H1 (cell line): ENCODE data around the gene CCDC12.

ENCODE experiments used
- EZH2 ChIP-seq: fragments of 200-600 bp; sonication (generic); IDR thresholded peaks from 2 replicates; pipeline ENCODE4 v1.7.1; 2012; ENCODE audit warnings: low read depth, mild to moderate bottlenecking, moderate library complexity, low read length, inconsistent platforms; ENCODE audit not compliant: severe bottlenecking
- TF ChIP-seq, protein P1 (sequence below), 3 experiments: IDR thresholded peaks; 1 replicate in 2 of 3; 2 replicates in 1 of 3; pipeline versions ENCODE4 v1.5.1 to v1.6.1; 2011; ENCODE audit warnings: low read length in 3 of 3, mild to moderate bottlenecking in 3 of 3, inconsistent platforms in 2 of 3, low read depth in 1 of 3, moderate library complexity in 1 of 3; ENCODE audit not compliant: insufficient read depth in 1 of 3; ENCODE audit errors: control extremely low read depth in 1 of 3

DNA sequence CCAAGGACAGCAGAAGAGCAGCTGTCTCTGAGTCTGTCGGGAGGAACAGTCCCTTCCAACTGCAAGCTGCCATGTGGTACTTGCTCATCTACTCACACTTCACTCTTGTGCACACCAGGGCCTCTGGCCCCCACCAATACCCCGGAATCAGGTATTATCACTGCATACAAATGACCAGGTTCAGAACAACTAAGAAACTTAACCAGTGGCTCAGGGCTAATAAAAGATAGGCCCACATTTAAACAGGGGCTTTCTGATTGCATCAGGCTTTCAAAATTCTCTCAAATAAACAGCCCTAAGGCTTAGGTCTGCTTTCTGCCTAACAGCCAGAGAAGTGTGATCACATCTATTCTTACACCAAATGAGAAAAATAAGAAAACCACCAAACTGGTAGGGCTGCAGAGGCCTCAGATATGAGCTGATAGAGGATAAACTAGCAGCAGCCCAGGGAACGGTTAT lies 20.7 kb downstream of the CCDC12 start:
- TF ChIP-seq EZH2 = no peak
- TF ChIP-seq, protein P1, sequence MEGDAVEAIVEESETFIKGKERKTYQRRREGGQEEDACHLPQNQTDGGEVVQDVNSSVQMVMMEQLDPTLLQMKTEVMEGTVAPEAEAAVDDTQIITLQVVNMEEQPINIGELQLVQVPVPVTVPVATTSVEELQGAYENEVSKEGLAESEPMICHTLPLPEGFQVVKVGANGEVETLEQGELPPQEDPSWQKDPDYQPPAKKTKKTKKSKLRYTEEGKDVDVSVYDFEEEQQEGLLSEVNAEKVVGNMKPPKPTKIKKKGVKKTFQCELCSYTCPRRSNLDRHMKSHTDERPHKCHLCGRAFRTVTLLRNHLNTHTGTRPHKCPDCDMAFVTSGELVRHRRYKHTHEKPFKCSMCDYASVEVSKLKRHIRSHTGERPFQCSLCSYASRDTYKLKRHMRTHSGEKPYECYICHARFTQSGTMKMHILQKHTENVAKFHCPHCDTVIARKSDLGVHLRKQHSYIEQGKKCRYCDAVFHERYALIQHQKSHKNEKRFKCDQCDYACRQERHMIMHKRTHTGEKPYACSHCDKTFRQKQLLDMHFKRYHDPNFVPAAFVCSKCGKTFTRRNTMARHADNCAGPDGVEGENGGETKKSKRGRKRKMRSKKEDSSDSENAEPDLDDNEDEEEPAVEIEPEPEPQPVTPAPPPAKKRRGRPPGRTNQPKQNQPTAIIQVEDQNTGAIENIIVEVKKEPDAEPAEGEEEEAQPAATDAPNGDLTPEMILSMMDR (IDR thresholded peaks at IDR 0.05; ENCODE audit: control extremely low read depth in 1 of 3, insufficient read depth in 1 of 3, low read depth in 1 of 3, low read length in 3 of 3) = no peak
